GM12873 (cell line): ENCODE results near the gene NTMT1.
A peak's percentile ranks its signal among the peaks of the same experiment; 100 is the strongest.

Source experiments
- TF ChIP-seq, protein P1 (sequence below): IDR thresholded peaks from 2 replicates; pipeline ENCODE4 v1.5.1; 2012; ENCODE audit warnings: low read depth, mild to moderate bottlenecking, moderate library complexity, low read length, control low read depth; ENCODE audit not compliant: insufficient read depth; ENCODE audit errors: missing control alignments

NTMT1 gene

DNA sequence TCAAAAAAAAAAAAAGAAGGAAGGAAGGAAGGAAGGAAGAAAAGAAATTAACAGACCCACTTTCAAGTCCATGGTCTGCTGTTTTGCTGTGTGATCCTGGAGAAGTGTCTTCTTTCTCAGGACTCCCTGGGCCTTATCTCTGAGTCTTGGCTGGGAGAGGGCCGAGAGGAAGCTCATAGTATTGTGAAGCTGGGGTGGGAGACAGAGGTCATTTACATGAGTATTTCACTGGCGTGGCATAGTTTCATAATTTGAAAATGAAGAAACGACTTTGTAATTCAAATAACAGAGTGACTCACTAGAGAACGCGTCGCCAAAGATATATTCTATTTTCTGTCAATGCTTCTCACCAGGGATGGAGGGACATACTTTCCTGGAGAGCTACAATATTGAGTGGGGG is 2.6 kb upstream of the NTMT1 start:
- TF ChIP-seq, protein P1, sequence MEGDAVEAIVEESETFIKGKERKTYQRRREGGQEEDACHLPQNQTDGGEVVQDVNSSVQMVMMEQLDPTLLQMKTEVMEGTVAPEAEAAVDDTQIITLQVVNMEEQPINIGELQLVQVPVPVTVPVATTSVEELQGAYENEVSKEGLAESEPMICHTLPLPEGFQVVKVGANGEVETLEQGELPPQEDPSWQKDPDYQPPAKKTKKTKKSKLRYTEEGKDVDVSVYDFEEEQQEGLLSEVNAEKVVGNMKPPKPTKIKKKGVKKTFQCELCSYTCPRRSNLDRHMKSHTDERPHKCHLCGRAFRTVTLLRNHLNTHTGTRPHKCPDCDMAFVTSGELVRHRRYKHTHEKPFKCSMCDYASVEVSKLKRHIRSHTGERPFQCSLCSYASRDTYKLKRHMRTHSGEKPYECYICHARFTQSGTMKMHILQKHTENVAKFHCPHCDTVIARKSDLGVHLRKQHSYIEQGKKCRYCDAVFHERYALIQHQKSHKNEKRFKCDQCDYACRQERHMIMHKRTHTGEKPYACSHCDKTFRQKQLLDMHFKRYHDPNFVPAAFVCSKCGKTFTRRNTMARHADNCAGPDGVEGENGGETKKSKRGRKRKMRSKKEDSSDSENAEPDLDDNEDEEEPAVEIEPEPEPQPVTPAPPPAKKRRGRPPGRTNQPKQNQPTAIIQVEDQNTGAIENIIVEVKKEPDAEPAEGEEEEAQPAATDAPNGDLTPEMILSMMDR: no peak

DNA sequence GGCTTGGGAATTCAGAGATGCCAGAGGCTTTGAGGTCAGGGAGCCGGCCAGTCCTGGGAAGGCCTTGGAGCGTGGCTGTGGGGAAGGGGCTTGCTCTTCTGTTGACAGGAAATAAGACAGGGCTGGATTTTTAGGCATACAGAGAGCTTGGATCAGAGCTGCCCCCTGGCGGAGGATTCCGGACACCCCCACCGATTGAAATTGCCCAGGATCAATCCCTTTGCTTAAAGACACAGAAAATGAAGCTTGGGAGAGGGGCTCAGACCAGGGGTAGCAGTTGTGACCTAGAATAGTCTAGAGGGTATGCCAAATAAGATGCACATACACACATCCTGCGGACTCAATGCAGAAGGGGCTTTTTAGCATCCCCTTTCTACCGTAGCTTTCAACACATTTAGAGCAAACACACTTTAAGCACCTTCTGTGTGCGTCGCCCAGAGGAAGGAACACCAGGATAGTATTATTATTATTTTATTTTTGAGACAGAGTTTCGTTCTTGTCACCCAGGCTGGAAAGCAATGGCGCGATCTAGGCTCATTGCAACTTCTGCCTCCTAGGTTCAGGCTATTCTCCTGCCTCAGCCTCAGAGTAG is 1.7 kb upstream of the NTMT1 start:
- TF ChIP-seq, protein P1: peak; percentile 85

DNA sequence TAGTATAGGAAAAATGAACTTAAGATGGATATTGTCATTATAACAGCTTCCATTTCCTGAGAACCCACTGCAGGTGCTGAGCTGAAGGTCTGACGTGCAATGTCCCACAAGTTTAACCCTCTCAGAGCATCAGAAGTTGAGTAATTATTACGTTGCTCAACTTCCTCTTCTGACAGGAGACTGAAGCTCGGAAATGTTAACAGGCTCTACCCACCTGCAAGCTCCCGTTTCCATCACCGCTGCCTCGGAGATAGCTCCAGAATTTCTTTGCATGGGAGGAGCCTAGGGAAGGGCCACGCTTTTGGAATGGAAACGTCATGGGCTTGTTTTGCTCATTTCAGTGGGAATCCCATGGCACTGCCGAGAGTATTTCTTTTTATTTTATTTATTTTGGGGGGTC is 1.0 kb upstream of the NTMT1 start:
- TF ChIP-seq, protein P1: no peak

DNA sequence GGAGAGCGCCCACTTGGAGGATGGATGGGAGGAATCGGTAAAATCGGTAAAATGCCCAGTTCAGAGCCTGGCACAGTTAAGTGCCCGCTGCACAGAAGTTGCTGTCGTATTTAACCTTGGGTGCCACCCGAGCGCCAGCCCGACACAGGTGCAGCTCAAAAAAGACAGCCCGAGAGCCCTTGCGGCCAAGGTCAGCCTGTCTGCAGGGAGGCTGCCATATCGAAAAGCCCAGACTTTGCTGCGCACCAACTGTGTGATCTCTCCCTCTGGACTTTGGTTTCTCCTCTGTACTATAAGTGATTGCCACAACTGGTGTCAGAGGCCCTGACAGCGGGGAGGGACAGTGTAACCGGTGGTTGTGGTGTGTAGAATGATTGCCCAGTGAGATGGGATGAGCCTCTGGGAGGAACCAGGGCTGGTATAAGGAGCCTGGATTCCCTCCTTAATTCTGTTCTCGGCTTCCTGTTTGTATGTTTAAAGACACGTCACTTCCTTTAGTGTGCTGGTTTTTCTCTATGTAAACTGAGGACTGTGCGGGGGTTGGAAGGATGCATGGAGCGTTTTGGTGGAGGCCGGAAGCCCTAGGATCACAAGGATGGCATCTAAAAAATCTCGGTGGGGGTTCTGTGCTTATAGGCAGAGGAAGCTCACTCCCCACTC is 792 bp downstream of the NTMT1 start:
- TF ChIP-seq, protein P1: no peak

DNA sequence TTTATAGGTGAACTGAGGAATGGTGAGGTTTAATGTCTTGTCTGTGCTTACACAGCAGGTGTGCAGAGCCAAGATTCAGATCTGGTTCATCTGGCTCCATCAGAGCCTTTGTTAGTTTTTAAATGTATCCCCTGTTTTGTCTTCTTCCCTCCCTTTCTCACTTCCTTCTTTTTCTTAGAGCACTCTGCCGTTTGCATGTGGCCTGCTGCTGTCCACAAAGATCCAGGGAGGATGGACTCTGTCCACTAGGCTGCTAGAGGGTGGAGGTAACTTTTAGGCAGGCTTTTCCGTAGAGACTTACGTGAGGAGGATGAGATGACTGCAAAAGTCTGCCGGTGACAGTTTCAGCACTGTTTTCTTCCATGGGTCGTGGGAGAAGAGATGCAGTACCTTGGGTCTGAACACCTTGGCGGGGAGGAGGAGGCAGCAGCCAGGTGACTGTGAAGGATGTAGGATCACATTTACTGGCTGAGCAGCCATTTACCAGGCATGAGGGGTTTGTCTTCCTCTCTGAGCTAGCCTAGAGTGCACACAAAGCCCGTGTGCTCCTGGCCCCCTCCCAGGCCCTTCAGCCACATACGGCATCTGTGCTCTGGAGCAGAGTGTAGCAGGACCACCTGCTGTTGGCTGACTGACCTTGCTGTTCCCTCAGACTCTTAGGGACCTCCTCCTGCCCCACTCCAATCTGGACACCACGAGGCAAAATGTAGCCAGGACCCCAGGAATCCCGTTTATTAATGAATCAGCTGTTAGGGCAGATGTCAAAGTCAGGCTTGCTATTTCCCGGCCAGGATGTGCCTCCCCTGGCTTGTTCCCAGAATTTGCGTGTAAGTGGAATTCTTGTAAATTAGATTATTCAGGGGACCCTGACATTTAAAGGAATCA is 1.8 kb downstream of the NTMT1 start:
- TF ChIP-seq, protein P1: no peak

DNA sequence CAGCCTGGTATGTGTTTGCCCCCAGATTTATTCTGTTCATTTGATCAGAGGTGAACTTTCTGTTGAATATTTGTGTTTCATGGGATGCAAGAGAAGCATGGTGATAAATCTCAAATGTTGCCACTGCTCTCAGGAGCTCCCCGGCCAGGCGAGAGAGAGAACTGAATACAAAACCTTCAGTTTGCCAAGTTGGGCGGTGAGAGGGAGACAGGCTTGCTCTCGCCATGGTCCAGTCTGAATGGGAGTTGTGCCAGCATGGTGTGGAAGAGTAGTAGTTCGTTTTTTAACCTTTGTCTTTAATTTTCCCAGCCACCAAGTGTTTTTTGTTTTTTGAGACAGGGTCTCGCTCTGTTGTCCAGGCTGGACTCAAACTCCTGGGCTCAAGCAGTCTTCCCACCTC is 2.7 kb downstream of the NTMT1 start:
- TF ChIP-seq, protein P1: no peak

DNA sequence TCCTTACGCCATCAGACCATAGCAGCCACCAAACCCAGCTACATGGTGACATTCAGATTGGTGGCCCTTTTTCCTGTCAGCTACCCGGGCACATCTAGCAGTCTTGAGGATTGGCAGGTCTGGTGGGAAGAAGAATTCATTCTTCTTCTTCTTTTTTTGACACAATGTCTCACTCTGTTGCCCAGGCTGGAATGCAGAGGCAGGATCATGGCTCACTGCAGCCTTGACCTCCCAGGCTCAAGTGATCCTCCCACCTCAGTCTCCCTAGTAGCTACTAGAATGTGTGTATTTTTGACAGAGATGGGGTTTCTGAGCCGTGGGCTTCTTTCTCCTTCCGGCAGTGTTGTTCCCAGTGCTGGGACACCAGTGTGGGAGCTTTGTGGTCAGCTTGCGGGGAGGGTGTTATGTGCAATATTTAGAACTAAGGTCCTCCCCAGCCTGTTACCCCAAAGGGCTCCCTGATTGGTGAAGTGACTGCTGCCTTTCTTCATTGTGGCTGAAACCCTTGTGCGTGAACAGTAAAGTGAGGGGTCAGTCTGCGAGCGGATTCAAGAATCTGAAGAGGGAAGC is 3.4 kb downstream of the NTMT1 start:
- TF ChIP-seq, protein P1: no peak
